ENCODE measurements around the gene SAFB2. TPM values are rescaled to one million over a fixed set of nuclear protein-coding genes. Genes with fewer than 3 reads are reported as not detected.

SAFB2 gene
- total RNA-seq, 1 experiment from 2014 or later = 86.9 TPM

DNA sequence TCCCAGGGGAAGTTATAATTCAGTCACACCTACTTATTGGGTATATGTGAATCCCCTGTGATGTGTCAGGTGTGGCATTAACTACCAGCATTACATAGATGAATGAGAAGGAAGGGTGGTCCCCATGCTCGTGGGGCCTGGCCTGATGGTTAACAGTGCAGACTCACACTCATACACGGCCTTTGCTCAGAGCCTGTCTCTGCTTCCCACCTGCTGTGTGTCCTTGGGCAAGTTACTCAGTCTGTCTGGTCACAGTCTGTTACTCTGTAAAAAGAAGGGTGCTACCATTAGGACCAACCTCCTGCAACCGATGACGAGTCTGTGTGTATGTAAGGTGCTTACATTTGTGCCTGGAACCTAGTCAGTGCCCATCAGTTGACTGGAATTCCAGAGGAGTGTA lies 24.1 kb upstream of the SAFB2 start:
- Histone ChIP-seq H3K79me2 (ENCODE audit: insufficient read depth, low read length) (peaks cover 90% of the 10 kb centered on the region), H3K36me3 (ENCODE audit: control insufficient read depth in 1 of 2, insufficient read depth in 2 of 2, low read length in 2 of 2) (peaks cover 69 to 87% of the 10 kb centered on the region in 2 experiments), H3K27me3 (ENCODE audit: insufficient read depth, low read length) (no peaks in the 10 kb centered on the region), H3K27ac (ENCODE audit: low read depth, low read length) (no peak overlapping the region), H3K4me3 (replicated peaks in 1 of 2; ENCODE audit: low read depth in 1 of 2, low read length in 2 of 2) (no peak overlapping the region), H3K9me3 (ENCODE audit: control insufficient read depth in 1 of 2, insufficient read depth in 1 of 2, low read depth in 1 of 2, low read length in 2 of 2) (no peaks in the 10 kb centered on the region), H3K9ac (ENCODE audit: low read length) (no peak overlapping the region), H3K9me2 (ENCODE audit: insufficient read depth) (no peaks in the 10 kb centered on the region), H3K4me1 (ENCODE audit: control insufficient read depth in 1 of 2, insufficient read depth in 2 of 2, low read length in 2 of 2) (no peaks in the 10 kb centered on the region), H2AFZ (ENCODE audit: low read depth, low read length, poor library complexity, severe bottlenecking) (no peak overlapping the region), H3K4me2 (ENCODE audit: low read length) (no peak overlapping the region), H4K20me1 (ENCODE audit: insufficient read depth) (peaks cover 19% of the 10 kb centered on the region; the same call in 1 of the 2 replicates)
- intact Hi-C loops (cut with micrococcal nuclease) = no loop called here
- ChIA-PET RAD21 (ENCODE audit: low non-redundant PET in 1 of 2, low total read pairs in 2 of 2, uncharacterized antibody in 2 of 2, unreplicated experiment in 2 of 2) (no interaction called here), POLR2A (no interaction called here), CTCF (no interaction called here)
- ATAC-seq = no peak
- TF ChIP-seq, protein P1, sequence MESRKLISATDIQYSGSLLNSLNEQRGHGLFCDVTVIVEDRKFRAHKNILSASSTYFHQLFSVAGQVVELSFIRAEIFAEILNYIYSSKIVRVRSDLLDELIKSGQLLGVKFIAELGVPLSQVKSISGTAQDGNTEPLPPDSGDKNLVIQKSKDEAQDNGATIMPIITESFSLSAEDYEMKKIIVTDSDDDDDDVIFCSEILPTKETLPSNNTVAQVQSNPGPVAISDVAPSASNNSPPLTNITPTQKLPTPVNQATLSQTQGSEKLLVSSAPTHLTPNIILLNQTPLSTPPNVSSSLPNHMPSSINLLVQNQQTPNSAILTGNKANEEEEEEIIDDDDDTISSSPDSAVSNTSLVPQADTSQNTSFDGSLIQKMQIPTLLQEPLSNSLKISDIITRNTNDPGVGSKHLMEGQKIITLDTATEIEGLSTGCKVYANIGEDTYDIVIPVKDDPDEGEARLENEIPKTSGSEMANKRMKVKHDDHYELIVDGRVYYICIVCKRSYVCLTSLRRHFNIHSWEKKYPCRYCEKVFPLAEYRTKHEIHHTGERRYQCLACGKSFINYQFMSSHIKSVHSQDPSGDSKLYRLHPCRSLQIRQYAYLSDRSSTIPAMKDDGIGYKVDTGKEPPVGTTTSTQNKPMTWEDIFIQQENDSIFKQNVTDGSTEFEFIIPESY (IDR thresholded peaks at IDR 0.05; ENCODE audit: extremely low read depth, insufficient replicate concordance, low read length) = no peak
- TF ChIP-seq SP1 (IDR thresholded peaks at IDR 0.05; ENCODE audit: low read depth) (no peak), EZH2 (IDR thresholded peaks at IDR 0.05) (no peak), YY1 (IDR thresholded peaks at IDR 0.05; ENCODE audit: extremely low read depth, insufficient replicate concordance, low read depth, low read length) (no peak), ZNF274 (IDR thresholded peaks at IDR 0.05; ENCODE audit: low read depth, low read length) (no peak), SIN3A (IDR thresholded peaks at IDR 0.05; ENCODE audit: low read depth) (no peak)
- TF ChIP-seq, protein P2, sequence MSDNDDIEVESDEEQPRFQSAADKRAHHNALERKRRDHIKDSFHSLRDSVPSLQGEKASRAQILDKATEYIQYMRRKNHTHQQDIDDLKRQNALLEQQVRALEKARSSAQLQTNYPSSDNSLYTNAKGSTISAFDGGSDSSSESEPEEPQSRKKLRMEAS (IDR thresholded peaks at IDR 0.05) = no peak
- TF ChIP-seq, protein P3, sequence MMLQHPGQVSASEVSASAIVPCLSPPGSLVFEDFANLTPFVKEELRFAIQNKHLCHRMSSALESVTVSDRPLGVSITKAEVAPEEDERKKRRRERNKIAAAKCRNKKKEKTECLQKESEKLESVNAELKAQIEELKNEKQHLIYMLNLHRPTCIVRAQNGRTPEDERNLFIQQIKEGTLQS (IDR thresholded peaks at IDR 0.05) = no peak
- DNase-seq (ENCODE audit: low read depth, low spot score) = no peak
- BruUV-seq (replicated peaks) = no TSS peak
